H1 (cell line): ENCODE data around the gene CDC45. TPM values are rescaled to one million over a fixed set of nuclear protein-coding genes. Genes with fewer than 3 reads are reported as not detected.
A peak's percentile ranks its signal among the peaks of the same experiment; 100 is the strongest.

Experiments
- CTCF ChIA-PET: fragments of 300-600 bp; sonication (Branson Sonifier 250); formaldehyde crosslinking; loops from one replicate; lab custom pipeline; 2021; ENCODE audit not compliant: partially characterized antibody; lab: Charles Lee
- POLR2A ChIA-PET: fragments of 300-600 bp; sonication (Branson Sonifier 250); formaldehyde crosslinking; loops from one replicate; lab custom pipeline; 2021; ENCODE audit warnings: inconsistent platforms; ENCODE audit not compliant: partially characterized antibody; lab: Charles Lee
- DNase-seq, 2 experiments: peaks; one replicate each; pipeline versions ENCODE4 v3.0.0 to v3.0.0-alpha.2; 2010 to 2022; ENCODE audit warnings: low spot score in 2 of 2, low read depth in 1 of 2, mixed read lengths in 1 of 2
- FAIRE-seq: peaks from 2 replicates; lab custom pipeline; 2011; peaks lifted over from hg19 to GRCh38; lab: Jason Lieb, UNC
- H2AFZ ChIP-seq: 2 replicates; pipeline ENCODE4 v1.8.1; 2012; ENCODE audit warnings: low read length, inconsistent platforms
- H2AK5ac ChIP-seq: 2 replicates; pipeline ENCODE4 v1.6.1; 2013; ENCODE audit warnings: low read depth, low read length
- H2BK120ac ChIP-seq: replicated peaks from 2 replicates; pipeline ENCODE3; 2013; ENCODE audit warnings: low read depth, low read length, inconsistent platforms
- H2BK12ac ChIP-seq: 2 replicates; pipeline ENCODE4 v1.6.1; 2013; ENCODE audit warnings: low read depth, low read length
- H2BK15ac ChIP-seq: 2 replicates; pipeline ENCODE4 v1.6.1; 2013; ENCODE audit warnings: low read length
- H2BK20ac ChIP-seq: 2 replicates; pipeline ENCODE4 v1.6.1; 2013; ENCODE audit warnings: low read length
- H2BK5ac ChIP-seq: 2 replicates; pipeline ENCODE4 v1.6.1; 2013; ENCODE audit warnings: low read depth, low read length
- H3K14ac ChIP-seq: 2 replicates; pipeline ENCODE4 v1.6.1; 2013; ENCODE audit warnings: inconsistent platforms; ENCODE audit not compliant: insufficient read length
- H3K18ac ChIP-seq: 2 replicates; pipeline ENCODE4 v1.6.1; 2013; ENCODE audit warnings: low read length; ENCODE audit errors: extremely low read depth
- H3K23ac ChIP-seq: 2 replicates; pipeline ENCODE4 v1.6.1; 2013; ENCODE audit warnings: inconsistent platforms; ENCODE audit not compliant: insufficient read length
- H3K23me2 ChIP-seq: 2 replicates; pipeline ENCODE4 v1.6.1; 2013; ENCODE audit warnings: low read depth, low read length
- H3K27ac ChIP-seq: 2 replicates; pipeline ENCODE4 v1.6.1; 2011; ENCODE audit warnings: low read depth, low read length, inconsistent platforms
- H3K27me3 ChIP-seq, 4 experiments: replicated peaks in 1 of 4; 1 replicate in 1 of 4; 2 replicates in 3 of 4; pipeline versions ENCODE4 v1.6.1 to v1.8.1; 2011 to 2013; ENCODE audit warnings: low read length in 3 of 4, mild to moderate bottlenecking in 3 of 4, inconsistent platforms in 2 of 4, mixed read lengths in 2 of 4, moderate library complexity in 1 of 4; ENCODE audit not compliant: control insufficient read depth in 3 of 4, insufficient read depth in 3 of 4; ENCODE audit errors: extremely low read depth in 1 of 4
- H3K36me3 ChIP-seq, 4 experiments: 2 replicates each; pipeline versions ENCODE4 v1.6.1 to v1.8.1; 2011 to 2013; ENCODE audit warnings: mild to moderate bottlenecking in 4 of 4, low read length in 3 of 4, moderate library complexity in 2 of 4, control low read depth in 1 of 4, inconsistent platforms in 1 of 4; ENCODE audit not compliant: insufficient read depth in 4 of 4, control insufficient read depth in 2 of 4
- H3K4ac ChIP-seq: replicated peaks from 2 replicates; pipeline ENCODE3; 2013; ENCODE audit warnings: low read length, low read depth, mixed read lengths, inconsistent platforms; ENCODE audit not compliant: insufficient read length
- H3K4me1 ChIP-seq, 4 experiments: replicated peaks in 1 of 4; 1 replicate in 1 of 4; 2 replicates in 3 of 4; pipeline versions ENCODE4 v1.6.1 to v1.8.1; 2011 to 2013; ENCODE audit warnings: low read length in 3 of 4, inconsistent platforms in 2 of 4, mixed read lengths in 1 of 4; ENCODE audit not compliant: insufficient read depth in 4 of 4, control insufficient read depth in 3 of 4
- H3K4me2 ChIP-seq, 2 experiments: 2 replicates each; pipeline versions ENCODE4 v1.6.1 to v1.8.1; 2011 to 2013; ENCODE audit warnings: low read depth in 2 of 2, low read length in 2 of 2, control low read depth in 1 of 2, inconsistent platforms in 1 of 2, mild to moderate bottlenecking in 1 of 2; ENCODE audit not compliant: insufficient read depth in 1 of 2
- H3K4me3 ChIP-seq, 4 experiments: fragments of 200-600, 300-600 bp in 1 of 4; sonication (generic), shearing (Covaris generic), sonication (Bioruptor Twin) in 1 of 4; 2 replicates each; pipeline versions ENCODE4 v1.5.1 to v1.8.1; 2011 to 2016; ENCODE audit warnings: low read length in 4 of 4, low read depth in 3 of 4, control low read depth in 2 of 4, inconsistent platforms in 2 of 4, mild to moderate bottlenecking in 2 of 4, mixed read lengths in 1 of 4, moderate library complexity in 1 of 4; ENCODE audit not compliant: insufficient read depth in 2 of 4; ENCODE audit errors: extremely low read depth in 1 of 4
- H3K56ac ChIP-seq: replicated peaks from 2 replicates; pipeline ENCODE3; 2013; ENCODE audit warnings: low read depth, mild to moderate bottlenecking, mixed read lengths, low read length, inconsistent platforms; ENCODE audit not compliant: insufficient read length
- H3K79me1 ChIP-seq: 2 replicates; pipeline ENCODE4 v1.6.1; 2013; ENCODE audit warnings: low read depth, low read length, control low read depth
- H3K79me2 ChIP-seq, 2 experiments: 2 replicates each; pipeline versions ENCODE4 v1.6.1 to v1.8.1; 2012 to 2013; ENCODE audit warnings: low read length in 2 of 2, mild to moderate bottlenecking in 2 of 2, inconsistent platforms in 1 of 2; ENCODE audit not compliant: insufficient read depth in 2 of 2, control insufficient read depth in 1 of 2
- H3K9ac ChIP-seq, 4 experiments: replicated peaks in 1 of 4; 1 replicate in 1 of 4; 2 replicates in 3 of 4; pipeline versions ENCODE4 v1.6.1 to v1.8.1; 2011 to 2013; ENCODE audit warnings: low read depth in 3 of 4, low read length in 3 of 4, control low read depth in 2 of 4, mild to moderate bottlenecking in 2 of 4, moderate library complexity in 2 of 4, inconsistent platforms in 1 of 4; ENCODE audit errors: extremely low read depth in 1 of 4
- H3K9me3 ChIP-seq, 2 experiments: 2 replicates each; pipeline versions ENCODE4 v1.6.1 to v1.8.1; 2012 to 2013; ENCODE audit warnings: mild to moderate bottlenecking in 2 of 2, moderate library complexity in 2 of 2, control low read depth in 1 of 2, inconsistent platforms in 1 of 2, low read depth in 1 of 2, low read length in 1 of 2, mixed read lengths in 1 of 2; ENCODE audit not compliant: insufficient read depth in 2 of 2
- H4K20me1 ChIP-seq, 2 experiments: replicated peaks in 1 of 2; 2 replicates each; pipeline versions ENCODE3 to v1.8.1; 2011 to 2013; ENCODE audit warnings: inconsistent platforms in 2 of 2, low read length in 2 of 2, mild to moderate bottlenecking in 1 of 2; ENCODE audit not compliant: insufficient read depth in 2 of 2, control insufficient read depth in 1 of 2
- H4K5ac ChIP-seq: 2 replicates; pipeline ENCODE4 v1.6.1; 2013; ENCODE audit warnings: low read length, low read depth, mixed read lengths, inconsistent platforms; ENCODE audit not compliant: insufficient read length
- H4K8ac ChIP-seq: 2 replicates; pipeline ENCODE4 v1.8.0; 2013; ENCODE audit warnings: mild to moderate bottlenecking, moderate library complexity, low read length, inconsistent platforms; ENCODE audit not compliant: insufficient read depth; ENCODE audit errors: extremely low read depth
- H4K91ac ChIP-seq: replicated peaks from 2 replicates; pipeline ENCODE3; 2013; ENCODE audit warnings: low read length, mixed read lengths, inconsistent platforms; ENCODE audit not compliant: insufficient read length
- ATF3 ChIP-seq: IDR thresholded peaks from 2 replicates; pipeline ENCODE4 v1.6.1; 2011; ENCODE audit warnings: low read depth, mild to moderate bottlenecking, low read length; ENCODE audit not compliant: insufficient read depth
- KDM4A ChIP-seq: IDR thresholded peaks from one replicate; pipeline ENCODE4 v1.7.1; 2012; ENCODE audit warnings: low read depth, mild to moderate bottlenecking, moderate library complexity, low read length, inconsistent platforms; ENCODE audit not compliant: severe bottlenecking
- POLR2A ChIP-seq, 2 experiments: IDR thresholded peaks; 1 replicate in 1 of 2; 2 replicates in 1 of 2; pipeline ENCODE4 v1.6.1; 2011; ENCODE audit warnings: low read depth in 2 of 2, low read length in 2 of 2, mild to moderate bottlenecking in 2 of 2; ENCODE audit errors: control extremely low read depth in 1 of 2
- USF2 ChIP-seq: IDR thresholded peaks from 2 replicates; pipeline ENCODE4 v1.6.1; 2011; ENCODE audit warnings: low read length, improper control_type of control experiment
- WGBS, 2 experiments: shearing (Covaris generic) in 1 of 2; methylation state at CpG; one replicate each; pipeline versions ENCODE4 v1.1.6 to v1.1.7; 2013 to 2015; ENCODE audit warnings: low lambda C conversion rate in 2 of 2, mixed read lengths in 2 of 2, inconsistent platforms in 1 of 2, low coverage in 1 of 2, missing lambda C conversion rate in 1 of 2; ENCODE audit not compliant: insufficient replicate concordance in 2 of 2, insufficient coverage in 1 of 2, insufficient read length in 1 of 2; ENCODE audit errors: extremely low coverage in 1 of 2, missing lambda C conversion rate in 1 of 2; 5-methylcytosine and 5-hydroxymethylcytosine counted together
- polyA plus RNA-seq, 7 experiments: library from polyadenylated mRNA; depleted of rRNA in 3 of 7; stranded (reverse) in 5 of 7; unstranded in 2 of 7; fragments of >200 nt in 5 of 7; fragments of 200-250 nt in 2 of 7; gene quantifications; 1 replicate in 5 of 7; 2 replicates in 1 of 7; 4 replicates in 1 of 7; pipeline versions ENCODE4 v1.2.1 to v1.2.3, GENCODE V29; 2011 to 2013; ENCODE audit warnings: missing spikeins in 2 of 7, mixed read lengths in 2 of 7
- total RNA-seq: library from RNA; stranded (reverse); fragmentation: NEBNext Ultra II Directional; extraction: Animal tissue kit (Norgen Biotek cat#: 25700); gene quantifications from 2 replicates; pipeline ENCODE4 v1.2.1, GENCODE V29; 2021

The CDC45 gene
- total and polyA plus RNA-seq, 2 of the 8 experiments (the other 6 are each of a cell fraction or from before 2014, with no cell fraction given), result 31.9 to 37.7 TPM

- peak overlapping the region; percentile 17; the same call in 1 of the 2 replicates for H4K8ac ChIP-seq
- no peak overlapping the region for H3K27ac ChIP-seq
- no peak overlapping the region for H4K5ac ChIP-seq
- no peak overlapping the region for H4K91ac ChIP-seq
- ChIA-PET CTCF (interaction anchor here (1.1 to 1.5 kb wide), 4 partner anchors 10 to 174 kb away, joined by 3 to 4 read pairs (median 4); no protein-coding TSS in a partner anchor), POLR2A (interaction anchor here (0.8 to 3.4 kb wide), 4 partner anchors 8 to 24 kb away, joined by 3 to 10 read pairs (median 5); no protein-coding TSS in a partner anchor)
- no peak overlapping the region for H3K23ac ChIP-seq
- no peak overlapping the region for H3K56ac ChIP-seq
- no peaks in the 10 kb centered on the region for H3K23me2 ChIP-seq
- peak overlapping the region; percentile 24; the same call in 1 of the 2 replicates for H2BK5ac ChIP-seq
- no peaks in the 10 kb centered on the region; a peak in 3 of 7 replicates for H3K4me1 ChIP-seq
- H2AK5ac ChIP-seq, result no peak overlapping the region
- no peak overlapping the region for H2BK120ac ChIP-seq
- WGBS, 2 experiments, result 83% methylated on average over 10 of the region's 10 CpGs; no CpG with 5 or more reads in 1 of the 2 experiments
- no peak overlapping the region for H3K18ac ChIP-seq
- no peaks in the 10 kb centered on the region for H3K79me2 ChIP-seq
- H3K27me3 ChIP-seq, result no peaks in the 10 kb centered on the region
- no peak overlapping the region for H2BK15ac ChIP-seq
- no peak overlapping the region for H2BK20ac ChIP-seq
- peaks cover 5 to 28% (median 12%) of the 10 kb centered on the region in 4 experiments; a peak in 6 of 8 replicates for H3K36me3 ChIP-seq
- H3K14ac ChIP-seq, result no peak overlapping the region
- no peak for DNase-seq
- H4K20me1 ChIP-seq, result peaks cover 0 to 7% of the 10 kb centered on the region in 2 experiments
- H3K4me3 ChIP-seq, result no peak overlapping the region
- H3K79me1 ChIP-seq, result no peaks in the 10 kb centered on the region
- no peak overlapping the region for H2BK12ac ChIP-seq
- no peak overlapping the region for H3K9ac ChIP-seq
- FAIRE-seq, result no peak
- TF ChIP-seq POLR2A (IDR thresholded peaks at IDR 0.05; ENCODE audit: control extremely low read depth in 1 of 2, low read depth in 2 of 2, low read length in 2 of 2) (no peak), ATF3 (no peak), KDM4A (no peak), USF2 (no peak)
- no peak overlapping the region for H3K4me2 ChIP-seq
- no peak overlapping the region for H3K4ac ChIP-seq
- no peaks in the 10 kb centered on the region for H3K9me3 ChIP-seq
- no peak overlapping the region for H2AFZ ChIP-seq
These were observed 26.5 kb downstream of the CDC45 start for GRCh38 chr22:19506212-19506611.
